ENCODE measurements around the gene ACTMAP.

The ACTMAP gene

GRCh38 chr19:40797963-40798682 is 47.8 kb upstream of the ACTMAP start (continued):
- TF ChIP-seq ZNF175 (tag by site-specific recombination; IDR thresholded peaks at IDR 0.05) (no peak), ZNF423 (tag by site-specific recombination; IDR thresholded peaks at IDR 0.05) (no peak), ZNF138 (tag by site-specific recombination; IDR thresholded peaks at IDR 0.05; ENCODE audit: borderline replicate concordance) (peak; percentile 35; the same call in 1 of the 2 replicates), ZNF341 (tag by site-specific recombination; IDR thresholded peaks at IDR 0.05; ENCODE audit: low read depth) (no peak; the same call in 1 of the 2 replicates), ZNF560 (tag by site-specific recombination; IDR thresholded peaks at IDR 0.05; ENCODE audit: borderline replicate concordance) (no peak), ZNF214 (tag by site-specific recombination; IDR thresholded peaks at IDR 0.05; ENCODE audit: borderline replicate concordance) (no peak), GLI2 (tag by site-specific recombination; IDR thresholded peaks at IDR 0.05; ENCODE audit: borderline replicate concordance, low read depth) (no peak), ZNF223 (tag by site-specific recombination; IDR thresholded peaks at IDR 0.05) (peak; percentile 98), ZNF777 (tag by site-specific recombination; IDR thresholded peaks at IDR 0.05; ENCODE audit: borderline replicate concordance) (peak; percentile 95)
- TF ChIP-seq, protein P1, sequence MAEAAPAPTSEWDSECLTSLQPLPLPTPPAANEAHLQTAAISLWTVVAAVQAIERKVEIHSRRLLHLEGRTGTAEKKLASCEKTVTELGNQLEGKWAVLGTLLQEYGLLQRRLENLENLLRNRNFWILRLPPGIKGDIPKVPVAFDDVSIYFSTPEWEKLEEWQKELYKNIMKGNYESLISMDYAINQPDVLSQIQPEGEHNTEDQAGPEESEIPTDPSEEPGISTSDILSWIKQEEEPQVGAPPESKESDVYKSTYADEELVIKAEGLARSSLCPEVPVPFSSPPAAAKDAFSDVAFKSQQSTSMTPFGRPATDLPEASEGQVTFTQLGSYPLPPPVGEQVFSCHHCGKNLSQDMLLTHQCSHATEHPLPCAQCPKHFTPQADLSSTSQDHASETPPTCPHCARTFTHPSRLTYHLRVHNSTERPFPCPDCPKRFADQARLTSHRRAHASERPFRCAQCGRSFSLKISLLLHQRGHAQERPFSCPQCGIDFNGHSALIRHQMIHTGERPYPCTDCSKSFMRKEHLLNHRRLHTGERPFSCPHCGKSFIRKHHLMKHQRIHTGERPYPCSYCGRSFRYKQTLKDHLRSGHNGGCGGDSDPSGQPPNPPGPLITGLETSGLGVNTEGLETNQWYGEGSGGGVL (tag by site-specific recombination; IDR thresholded peaks at IDR 0.05): no peak; the same call in 1 of the 2 replicates
- TF ChIP-seq, protein P2, sequence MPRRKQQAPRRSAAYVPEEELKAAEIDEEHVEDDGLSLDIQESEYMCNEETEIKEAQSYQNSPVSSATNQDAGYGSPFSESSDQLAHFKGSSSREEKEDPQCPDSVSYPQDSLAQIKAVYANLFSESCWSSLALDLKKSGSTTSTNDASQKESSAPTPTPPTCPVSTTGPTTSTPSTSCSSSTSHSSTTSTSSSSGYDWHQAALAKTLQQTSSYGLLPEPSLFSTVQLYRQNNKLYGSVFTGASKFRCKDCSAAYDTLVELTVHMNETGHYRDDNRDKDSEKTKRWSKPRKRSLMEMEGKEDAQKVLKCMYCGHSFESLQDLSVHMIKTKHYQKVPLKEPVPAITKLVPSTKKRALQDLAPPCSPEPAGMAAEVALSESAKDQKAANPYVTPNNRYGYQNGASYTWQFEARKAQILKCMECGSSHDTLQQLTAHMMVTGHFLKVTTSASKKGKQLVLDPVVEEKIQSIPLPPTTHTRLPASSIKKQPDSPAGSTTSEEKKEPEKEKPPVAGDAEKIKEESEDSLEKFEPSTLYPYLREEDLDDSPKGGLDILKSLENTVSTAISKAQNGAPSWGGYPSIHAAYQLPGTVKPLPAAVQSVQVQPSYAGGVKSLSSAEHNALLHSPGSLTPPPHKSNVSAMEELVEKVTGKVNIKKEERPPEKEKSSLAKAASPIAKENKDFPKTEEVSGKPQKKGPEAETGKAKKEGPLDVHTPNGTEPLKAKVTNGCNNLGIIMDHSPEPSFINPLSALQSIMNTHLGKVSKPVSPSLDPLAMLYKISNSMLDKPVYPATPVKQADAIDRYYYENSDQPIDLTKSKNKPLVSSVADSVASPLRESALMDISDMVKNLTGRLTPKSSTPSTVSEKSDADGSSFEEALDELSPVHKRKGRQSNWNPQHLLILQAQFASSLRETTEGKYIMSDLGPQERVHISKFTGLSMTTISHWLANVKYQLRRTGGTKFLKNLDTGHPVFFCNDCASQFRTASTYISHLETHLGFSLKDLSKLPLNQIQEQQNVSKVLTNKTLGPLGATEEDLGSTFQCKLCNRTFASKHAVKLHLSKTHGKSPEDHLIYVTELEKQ (tag by site-specific recombination; IDR thresholded peaks at IDR 0.05; ENCODE audit: borderline replicate concordance): no peak

GRCh38 chr19:40797166-40797962 is 47.1 kb upstream of the ACTMAP start:
- Histone ChIP-seq H3K36me3 (ENCODE audit: control insufficient read depth in 2 of 2, insufficient read depth in 1 of 2, low read length in 2 of 2) (peaks cover 19 to 40% of the 10 kb centered on the region in 2 experiments), H3K4me1 (ENCODE audit: control insufficient read depth, insufficient read depth, low read length) (peaks cover 30% of the 10 kb centered on the region), H3K9me3 (ENCODE audit: control insufficient read depth, insufficient read depth, low read depth, low read length) (no peaks in the 10 kb centered on the region), H3K4me3 (ENCODE audit: low read depth, low read length) (no peak overlapping the region), H3K27ac (ENCODE audit: extremely low read depth, low read depth, low read length) (peak overlapping the region; percentile 77; the same call in 1 of the 2 replicates)
- TF ChIP-seq GLI4 (tag by site-specific recombination; IDR thresholded peaks at IDR 0.05) (no peak), ZNF121 (tag by site-specific recombination; IDR thresholded peaks at IDR 0.05) (peak; percentile 92), SCRT2 (tag by site-specific recombination; IDR thresholded peaks at IDR 0.05) (peak; percentile 71), ZNF157 (tag by site-specific recombination; IDR thresholded peaks at IDR 0.05) (peak; percentile 14; the same call in 1 of the 2 replicates), ZNF610 (tag by site-specific recombination; IDR thresholded peaks at IDR 0.05; ENCODE audit: borderline replicate concordance) (no peak), OVOL3 (tag by site-specific recombination; IDR thresholded peaks at IDR 0.05) (no peak), ZNF18 (tag by site-specific recombination; IDR thresholded peaks at IDR 0.05) (peak; percentile 14; the same call in 1 of the 2 replicates)
- POLR2A ChIA-PET: interaction anchor here (0.6 to 3.6 kb wide), 8 partner anchors 9 to 354 kb away, joined by 3 to 66 read pairs (median 4); partner anchors contain the start of gene RAB4B
- CTCF ChIA-PET: interaction anchor here (0.7 to 5.0 kb wide), 7 partner anchors 10 to 352 kb away, joined by 3 to 43 read pairs (median 3); partner anchors contain the start of gene RAB4B
